T-helper 2 cell treated with Interferon-gamma antibody and Interleukin-4, amounts not matched to agents 100 ng/mL and 5 ng/mL, for 36 hours (primary cell): ENCODE results near the gene HOXA3. TPM values are rescaled to one million over a fixed set of nuclear protein-coding genes. Genes with fewer than 3 reads are reported as not detected.

ENCODE experiments used
- intact Hi-C: fragments of 100-400 bp; cut with micrococcal nuclease; formaldehyde crosslinking; loops from one replicate; pipeline ENCODE4 v1.15.1; 2023
- total RNA-seq: library from RNA; stranded (reverse); gene quantifications from 2 replicates; pipeline ENCODE4 v1.2.3, GENCODE V29; 2022

HOXA3 gene
- total RNA-seq, 1 donor from 2014 or later = not detected

- intact Hi-C loops = loop anchor here (2.0 to 5.0 kb wide), 2 partner anchors 15 to 72 kb away; partner anchors contain the start of genes EVX1 and HOXA11
These were observed 17.5 kb upstream of the HOXA3 start for GRCh38 chr7:27169658-27170425.

GRCh38 chr7:27168265-27168947 is 16.0 kb upstream of the HOXA3 start:
- intact Hi-C loops = loop anchor here (2.0 kb wide), 1 partner anchor 16 kb away; the partner anchor contains the start of gene HOXA11

- intact Hi-C loops = loop anchor here (2.0 kb wide), 2 partner anchors 17 kb away; partner anchors contain the start of gene HOXA11
These were observed 15.5 kb upstream of the HOXA3 start for GRCh38 chr7:27167916-27168264.

- intact Hi-C loops = loop anchor here (1.0 to 2.0 kb wide), 2 partner anchors 10 to 16 kb away; no protein-coding TSS in a partner anchor
These were observed 14.4 kb upstream of the HOXA3 start for GRCh38 chr7:27166531-27167505.

GRCh38 chr7:27165996-27166530 is 13.7 kb upstream of the HOXA3 start:
- intact Hi-C loops = loop anchor here (1.0 to 2.0 kb wide), 3 partner anchors 9 to 31 kb away; no protein-coding TSS in a partner anchor

- intact Hi-C loops = loop anchor here (2.0 kb wide), 1 partner anchor 31 kb away; no protein-coding TSS in a partner anchor
These were observed 13.0 kb upstream of the HOXA3 start, which contains the start of gene HOXA9 for GRCh38 chr7:27165089-27165995. HOXA9 (minus strand) TSS chr7:27165537; CDS start chr7:27165457, 80 bp downstream.

GRCh38 chr7:27164367-27165088 is 12.1 kb upstream of the HOXA3 start:
- intact Hi-C loops = loop anchor here (2.0 to 5.0 kb wide), 3 partner anchors 32 to 1302 kb away; no protein-coding TSS in a partner anchor

GRCh38 chr7:27164045-27164366 is 11.6 kb upstream of the HOXA3 start:
- intact Hi-C loops = loop anchor here (2.0 to 5.0 kb wide), 3 partner anchors 33 to 1302 kb away; no protein-coding TSS in a partner anchor

- intact Hi-C loops = loop anchor here (2.0 to 5.0 kb wide), 3 partner anchors 33 to 1301 kb away; no protein-coding TSS in a partner anchor
These were observed 11.1 kb upstream of the HOXA3 start for GRCh38 chr7:27163288-27164044.

GRCh38 chr7:27162561-27163287 is 10.3 kb upstream of the HOXA3 start:
- intact Hi-C loops = loop anchor here (5.0 kb wide), 2 partner anchors 660 to 1300 kb away; no protein-coding TSS in a partner anchor

GRCh38 chr7:27161721-27162560 is 9.6 kb upstream of the HOXA3 start:
- intact Hi-C loops = loop anchor here (1.0 to 5.0 kb wide), 7 partner anchors 65 to 1300 kb away; no protein-coding TSS in a partner anchor

- intact Hi-C loops = loop anchor here (1.0 to 5.0 kb wide), 7 partner anchors 64 to 1299 kb away; no protein-coding TSS in a partner anchor
These were observed 8.9 kb upstream of the HOXA3 start for GRCh38 chr7:27161214-27161720.

- intact Hi-C loops = loop anchor here (1.0 to 5.0 kb wide), 8 partner anchors 10 to 1298 kb away; no protein-coding TSS in a partner anchor
These were observed 8.3 kb upstream of the HOXA3 start for GRCh38 chr7:27160546-27161213.

GRCh38 chr7:27160145-27160545 is 7.8 kb upstream of the HOXA3 start:
- intact Hi-C loops = loop anchor here (1.0 to 5.0 kb wide), 4 partner anchors 10 to 1298 kb away; no protein-coding TSS in a partner anchor
